Ureter (tissue), 1 donor: ENCODE data around the gene RPS6KA2. TPM values are rescaled to one million over a fixed set of nuclear protein-coding genes. Genes with fewer than 3 reads are reported as not detected.
A peak's percentile ranks its signal among the peaks of the same experiment; 100 is the strongest.
"Not testable (repeated sequence)": the region's sequence is repeated elsewhere in the genome, so short reads cannot be mapped to it uniquely, and the experiment has no call there.

ENCODE experiments used
- DNase-seq: peaks from one replicate; pipeline ENCODE4 v3.0.0-alpha.2; 2020; ENCODE audit warnings: low spot score
- total RNA-seq: library from RNA; stranded (reverse); gene quantifications from one replicate; pipeline ENCODE4 v1.2.4, GENCODE V29; 2023
- donor health status: DM: yes; HTN: yes; CAD: no.

Gene RPS6KA2
- total RNA-seq, 1 donor from 2014 or later: 85.3 TPM

DNA sequence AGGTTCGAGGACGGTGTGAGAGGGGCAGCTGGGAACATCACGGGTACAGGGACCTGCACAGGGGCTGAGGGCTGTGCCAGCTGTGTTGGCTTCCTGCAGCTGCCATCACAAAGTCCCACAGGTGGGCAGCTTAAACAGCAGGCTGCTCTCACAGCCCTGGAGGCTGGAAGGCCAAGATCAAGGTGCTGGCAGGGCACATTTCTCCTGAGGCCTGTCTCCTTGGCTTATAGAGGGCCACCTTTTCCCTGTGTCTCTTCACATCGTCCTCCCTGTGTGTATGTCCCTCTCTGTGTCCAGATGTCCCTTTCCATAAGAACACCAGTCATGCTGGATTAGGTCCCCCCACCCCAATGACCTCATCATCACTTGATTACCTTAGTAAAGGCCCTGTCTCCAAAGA is 229.2 kb downstream of the RPS6KA2 start:
- DNase-seq: no peak

DNA sequence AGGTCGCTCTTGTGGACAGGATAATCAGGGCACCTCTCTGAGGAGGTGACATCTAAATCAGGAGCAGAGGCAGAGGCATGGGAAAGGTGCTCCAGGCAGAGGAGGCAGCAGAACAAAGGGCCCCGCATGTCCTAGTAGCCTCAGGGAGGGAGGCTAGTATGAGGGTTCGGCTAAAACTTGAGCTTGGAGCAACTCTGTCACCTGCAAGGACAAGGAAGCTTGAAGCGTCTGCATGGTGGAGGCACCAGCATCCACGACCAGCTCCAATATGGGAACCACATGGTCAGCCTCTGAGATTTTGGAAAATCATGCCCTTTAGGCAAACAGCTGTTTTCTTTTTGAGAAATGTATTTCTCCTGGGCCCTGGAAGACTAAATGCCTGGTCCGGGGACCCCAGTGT is 231.3 kb downstream of the RPS6KA2 start:
- no peak for DNase-seq

DNA sequence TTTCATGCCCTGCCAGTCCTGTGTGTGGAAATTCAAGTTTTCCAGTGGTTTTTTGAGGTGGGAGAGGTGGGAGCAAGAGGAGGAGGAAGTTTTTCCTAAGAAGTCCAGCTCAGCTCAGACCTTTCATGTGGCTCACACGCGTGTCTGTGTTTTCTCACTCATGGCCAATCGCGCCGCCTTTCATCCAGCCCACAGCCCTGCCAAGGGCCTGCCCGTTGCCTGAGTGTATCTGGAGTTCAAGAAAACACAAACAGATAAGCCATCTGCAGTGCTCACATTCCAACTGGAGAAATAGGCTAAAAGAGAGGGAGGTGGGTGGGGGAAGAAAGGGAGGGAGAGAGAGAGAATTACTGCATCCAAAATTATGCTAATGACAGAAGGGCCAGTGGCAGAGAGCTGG is 231.7 kb downstream of the RPS6KA2 start:
- no peak for DNase-seq

DNA sequence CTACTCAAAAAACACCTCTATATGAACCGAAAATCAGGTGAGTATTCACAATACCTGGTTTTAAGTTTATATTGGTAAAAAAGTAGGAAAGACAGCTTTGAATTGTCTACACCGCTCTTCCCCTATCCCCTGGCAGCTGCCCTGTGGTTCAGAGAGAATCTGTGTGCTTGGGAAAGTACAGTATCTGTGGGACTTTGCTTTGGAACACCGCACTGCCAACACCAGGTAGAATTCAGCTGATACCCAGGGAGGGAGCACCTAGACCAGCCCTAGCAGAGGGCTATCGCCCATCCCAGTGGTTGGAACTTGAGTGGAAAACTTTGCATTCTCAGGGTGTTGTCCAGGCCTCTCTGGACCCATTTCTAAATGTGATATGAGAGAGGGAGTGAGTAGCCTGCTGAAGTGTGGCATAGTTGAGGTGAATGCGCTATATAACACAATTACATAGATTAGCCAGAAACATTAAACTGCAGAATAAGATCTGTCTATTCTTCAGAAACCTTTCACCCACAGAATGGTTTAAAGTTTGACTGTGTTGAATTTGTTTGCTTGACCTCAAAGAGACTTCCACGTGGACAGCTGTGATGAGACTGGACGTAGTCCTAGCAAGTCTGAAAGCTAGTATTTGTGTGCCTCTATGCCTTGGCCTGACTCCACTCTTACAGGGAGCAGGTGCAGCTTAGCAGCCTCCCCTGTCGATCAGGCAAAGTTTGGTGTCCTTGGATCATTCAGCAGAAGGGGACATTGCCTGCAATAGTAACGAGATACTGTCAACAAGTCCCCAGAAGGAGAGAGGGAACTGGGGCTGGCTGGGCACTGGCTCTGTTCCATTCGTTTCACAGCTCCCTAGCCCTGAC is 232.8 kb downstream of the RPS6KA2 start:
- DNase-seq: no peak

DNA sequence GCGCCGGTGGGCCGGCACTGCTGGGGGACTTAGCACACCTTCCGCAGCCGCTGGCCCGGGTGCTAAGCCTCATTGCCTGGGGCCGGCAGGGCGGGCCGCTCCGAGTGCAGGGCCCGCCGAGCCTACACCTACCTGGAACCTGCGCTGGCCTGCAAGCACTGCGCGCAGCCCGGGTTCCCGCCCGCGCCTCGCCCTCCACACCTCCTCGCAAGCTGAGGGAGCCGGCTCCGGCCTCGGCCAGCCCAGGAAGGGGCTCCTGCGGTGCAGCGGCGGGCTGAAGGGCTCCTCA is 233.6 kb downstream of the RPS6KA2 start:
- no peak for DNase-seq

DNA sequence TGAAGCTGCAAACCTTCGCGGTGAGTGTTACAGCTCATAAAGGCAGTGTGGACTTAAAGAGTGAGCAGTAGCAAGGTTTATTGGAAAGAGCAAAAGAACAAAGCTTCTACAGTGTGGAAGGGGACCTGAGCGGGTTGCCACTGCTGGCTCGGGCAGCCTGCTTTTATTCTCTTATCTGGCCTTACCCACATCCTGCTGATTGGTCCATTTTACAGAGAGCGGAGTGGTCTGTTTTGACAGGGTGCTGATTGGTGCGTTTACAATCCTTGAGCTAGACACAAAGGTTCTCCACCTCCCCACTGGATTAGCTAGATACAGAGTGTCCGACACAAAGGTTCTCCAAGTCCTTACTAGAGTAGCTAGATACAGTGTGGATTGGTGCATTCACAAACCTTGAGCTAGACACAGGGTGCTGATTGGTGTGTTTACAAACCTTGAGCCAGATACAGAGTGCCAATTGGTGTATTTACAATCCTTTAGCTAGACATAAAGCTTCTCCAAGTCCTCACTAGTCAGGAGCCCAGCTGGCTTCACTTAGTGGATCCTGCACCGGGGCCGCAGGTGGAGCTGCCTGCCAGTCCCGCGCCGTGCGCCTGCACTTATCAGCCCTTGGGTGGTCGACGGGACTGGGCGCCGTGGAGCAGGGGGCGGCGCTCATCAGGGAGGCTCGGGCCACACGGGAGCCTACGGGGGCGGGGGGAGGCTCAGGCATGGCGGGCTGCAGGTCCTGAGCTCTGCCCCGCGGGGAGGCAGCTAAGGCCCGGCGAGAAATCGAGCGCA is 234.1 kb downstream of the RPS6KA2 start:
- DNase-seq: not testable (repeated sequence)

DNA sequence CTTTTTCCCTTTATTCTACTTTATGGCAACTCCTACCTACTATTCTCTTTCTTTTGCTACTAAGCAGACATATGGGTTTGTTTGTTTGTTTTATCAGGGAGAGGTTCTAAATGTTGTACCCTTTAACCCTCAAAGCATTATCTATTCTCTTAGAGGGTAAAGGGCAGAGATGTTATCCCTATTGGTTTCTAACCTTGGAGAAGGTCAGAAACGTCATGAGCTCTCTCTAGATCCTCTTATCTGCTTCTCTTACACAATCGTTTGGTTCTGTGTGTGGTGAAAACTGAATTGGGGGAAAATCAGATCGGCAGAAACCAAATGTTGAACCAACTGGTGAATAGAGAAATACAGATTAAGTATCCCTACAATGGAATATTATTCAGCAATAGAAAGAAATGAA is 237.9 kb downstream of the RPS6KA2 start:
- no peak for DNase-seq

DNA sequence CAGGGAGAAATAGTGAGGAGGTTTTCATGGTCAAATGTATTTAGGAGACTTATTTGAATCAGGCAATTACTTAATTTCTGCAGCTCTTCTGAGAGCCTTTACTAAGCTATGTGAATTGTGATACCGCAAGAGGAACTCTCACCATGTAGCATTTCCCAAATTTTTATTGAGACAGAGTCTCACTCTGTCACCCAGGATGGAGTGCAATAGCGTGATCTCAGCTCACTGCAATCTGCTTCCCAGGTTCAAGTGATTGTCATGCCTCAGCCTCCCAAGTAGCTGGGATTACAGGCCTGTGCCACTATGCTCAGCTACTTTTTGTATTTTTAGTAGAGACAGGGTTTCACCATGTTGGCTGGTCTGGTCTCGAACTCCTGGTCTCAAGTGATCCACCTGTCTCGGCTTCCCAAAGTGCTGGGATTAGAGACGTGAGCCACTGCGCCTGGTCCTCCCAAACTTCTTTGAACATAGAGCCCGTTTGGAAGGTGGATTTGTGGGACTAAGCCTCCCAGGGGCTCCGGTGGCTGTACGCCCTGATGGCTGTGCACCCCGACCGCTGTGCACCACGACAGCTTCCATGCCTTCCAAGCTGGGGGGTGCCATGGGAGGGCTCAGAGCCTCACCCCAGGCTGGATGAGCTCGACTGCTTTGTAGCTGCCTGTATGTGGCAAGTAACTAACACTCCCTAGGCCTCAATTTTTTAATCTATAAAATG is 238.6 kb downstream of the RPS6KA2 start:
- no peak for DNase-seq

DNA sequence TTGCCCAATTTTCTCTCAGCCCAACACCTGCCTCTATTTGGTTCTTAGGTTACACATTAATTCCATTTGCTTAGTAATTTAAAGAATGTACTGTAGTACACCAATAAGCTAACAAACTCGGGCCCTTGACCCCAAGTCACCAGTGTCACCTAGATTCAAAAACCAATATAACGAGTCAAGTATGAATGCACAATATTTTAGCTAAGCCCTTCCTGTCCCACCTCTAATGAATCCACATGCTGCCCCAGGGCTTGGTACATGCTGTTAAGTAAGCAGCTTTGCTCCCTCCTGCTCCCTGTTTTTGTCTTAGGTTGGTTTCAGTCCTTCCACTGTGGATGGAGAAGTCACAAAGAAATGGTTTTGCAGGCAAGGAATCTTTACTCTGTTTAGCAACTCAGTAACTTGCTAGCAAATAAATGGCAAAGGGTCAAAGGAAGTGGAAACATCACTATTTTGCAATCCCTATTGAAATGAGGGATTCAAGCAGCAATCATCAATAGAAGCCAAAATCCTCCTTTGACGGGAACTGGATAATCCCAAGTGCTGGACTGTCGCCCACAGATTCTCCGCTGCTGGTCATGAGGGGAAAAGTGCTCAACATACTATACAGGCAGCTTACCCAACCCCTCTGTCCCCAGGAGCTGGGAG is 239.3 kb downstream of the RPS6KA2 start:
- DNase-seq: no peak

DNA sequence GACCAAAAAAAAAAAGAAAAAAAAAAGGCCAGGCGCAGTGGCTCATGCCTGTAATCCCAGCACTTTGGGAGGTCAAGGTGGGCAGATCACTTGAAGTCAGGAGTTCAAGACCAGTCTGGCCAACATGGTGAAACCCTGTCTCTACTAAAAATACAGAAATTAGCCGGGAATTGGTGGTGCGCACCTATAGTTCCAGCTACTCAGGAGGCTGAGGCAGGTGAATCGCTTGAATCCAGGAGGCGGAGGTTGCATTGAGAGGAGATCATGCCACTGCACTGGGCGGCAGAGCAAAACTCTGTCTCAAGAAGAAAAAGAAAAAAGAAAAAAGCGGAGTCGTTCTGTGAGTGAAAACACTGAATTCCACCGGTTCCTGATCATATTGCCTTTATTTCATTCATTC is 240.0 kb downstream of the RPS6KA2 start:
- DNase-seq: not testable (repeated sequence)

DNA sequence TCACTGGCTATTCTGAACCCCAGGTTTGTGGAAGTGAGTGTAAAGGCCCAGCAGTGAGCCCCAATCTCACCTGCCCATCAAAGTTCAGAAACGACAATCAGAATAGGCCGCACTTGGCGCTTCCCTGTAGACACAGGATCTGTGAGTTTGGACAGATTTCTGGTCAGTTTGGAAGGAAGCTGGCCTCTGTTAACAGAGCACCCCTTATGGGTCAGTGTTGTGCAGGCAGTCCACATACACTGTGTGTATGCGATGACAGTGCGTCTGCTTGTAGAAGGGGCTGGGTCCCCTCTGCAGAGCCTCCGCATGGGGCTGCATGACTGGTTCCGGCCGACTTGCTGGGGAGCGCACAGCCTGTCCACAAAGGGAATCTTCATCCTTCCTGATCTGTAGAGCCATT is 240.9 kb downstream of the RPS6KA2 start:
- DNase-seq: no peak

DNA sequence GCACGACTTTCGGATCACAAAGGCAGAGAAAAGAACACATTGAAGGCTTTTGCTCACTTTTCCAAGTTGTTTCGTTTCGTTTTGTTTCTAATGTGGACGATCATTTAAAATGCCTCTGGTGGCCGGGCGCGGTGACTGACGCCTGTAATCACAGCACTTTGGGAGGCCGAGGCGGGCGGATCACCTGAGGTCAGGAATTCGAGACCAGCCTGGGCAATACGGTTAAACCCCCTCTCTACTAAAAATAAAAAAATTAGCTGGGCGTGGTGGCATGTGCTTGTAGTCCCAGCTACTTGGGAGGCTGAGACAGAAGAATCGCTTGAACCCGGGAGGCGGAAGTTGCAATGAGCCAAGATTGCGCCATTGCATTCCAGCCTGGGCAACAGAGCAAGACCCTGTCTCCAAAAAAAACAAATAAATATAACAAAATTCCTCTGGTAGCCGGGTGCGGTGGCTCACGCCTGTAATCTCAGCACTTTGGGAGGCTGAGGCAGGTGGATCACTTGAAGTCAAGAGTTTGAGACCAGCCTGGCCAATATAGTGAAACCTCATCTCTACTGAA is 243.2 kb downstream of the RPS6KA2 start:
- not testable (repeated sequence) for DNase-seq

DNA sequence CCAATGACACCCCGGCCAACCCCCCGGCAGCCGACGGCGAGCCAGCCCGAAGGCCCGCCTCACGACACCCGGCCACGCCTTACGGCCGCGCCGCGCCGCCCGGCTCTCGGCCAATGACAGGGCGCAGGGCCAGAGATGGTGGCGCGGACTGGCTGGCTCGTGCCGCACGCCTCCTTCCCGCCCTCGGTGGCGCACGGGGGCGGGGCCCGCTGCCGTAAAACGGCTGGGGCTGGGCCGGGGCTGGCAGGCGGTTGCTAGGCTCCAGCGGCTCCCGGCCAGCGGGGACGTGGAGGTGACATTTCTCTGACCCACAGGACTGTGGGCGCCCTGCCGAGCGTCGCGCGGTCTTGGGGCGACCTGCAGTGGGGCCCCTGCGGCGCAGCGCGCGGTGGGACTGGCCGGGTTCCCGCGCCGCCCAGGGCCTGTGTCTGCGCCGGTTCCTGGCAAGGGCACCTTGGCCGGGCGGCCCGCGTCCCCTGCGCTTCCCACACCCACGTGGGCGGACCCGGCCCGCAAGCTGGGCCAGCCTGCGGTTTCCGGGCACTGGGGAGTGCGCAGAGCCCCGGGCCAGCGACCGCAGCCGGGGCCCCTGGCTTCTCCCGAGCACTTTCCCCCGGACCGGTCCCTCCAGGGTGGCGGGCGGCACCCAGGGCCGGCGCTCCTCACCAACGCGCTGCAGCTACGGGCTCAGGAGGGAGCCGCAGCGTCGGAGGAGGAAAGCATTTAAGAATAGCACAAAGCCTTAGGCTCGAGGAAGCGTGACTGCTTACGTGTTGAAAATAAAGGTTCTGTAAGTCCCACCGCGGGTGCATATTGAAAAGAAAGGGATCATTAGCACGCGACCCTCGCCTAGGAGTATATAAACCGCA is 243.9 kb downstream of the RPS6KA2 start, which contains the start of gene MPC1:
MPC1 (minus strand) TSS at position 8 of the 869 bp plus-strand sequence. CDS start 64 bp downstream, outside the sequence.
- peak; percentile 96 for DNase-seq

DNA sequence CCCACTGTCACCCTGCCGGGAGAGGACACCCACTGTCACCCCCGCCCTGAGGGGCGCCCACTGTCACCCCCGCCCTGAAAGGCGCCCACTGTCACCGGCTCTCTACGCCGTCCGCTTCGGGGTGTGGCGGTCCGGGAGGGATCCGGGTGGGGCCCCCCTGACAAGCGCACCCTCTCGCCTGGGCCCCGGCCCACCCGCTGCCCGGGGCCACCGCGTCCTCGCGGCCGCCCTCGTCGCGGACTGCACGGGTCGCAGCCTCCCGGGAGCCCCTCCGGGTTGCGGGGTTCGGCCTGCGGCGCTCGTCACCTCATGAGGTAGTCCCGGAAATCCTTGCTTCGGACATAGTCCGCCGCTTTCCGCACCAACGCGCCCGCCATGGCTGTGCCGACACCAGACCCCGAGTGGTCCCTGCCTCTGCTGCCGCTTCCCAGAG is 244.5 kb downstream of the RPS6KA2 start:
- DNase-seq: peak; percentile 54

DNA sequence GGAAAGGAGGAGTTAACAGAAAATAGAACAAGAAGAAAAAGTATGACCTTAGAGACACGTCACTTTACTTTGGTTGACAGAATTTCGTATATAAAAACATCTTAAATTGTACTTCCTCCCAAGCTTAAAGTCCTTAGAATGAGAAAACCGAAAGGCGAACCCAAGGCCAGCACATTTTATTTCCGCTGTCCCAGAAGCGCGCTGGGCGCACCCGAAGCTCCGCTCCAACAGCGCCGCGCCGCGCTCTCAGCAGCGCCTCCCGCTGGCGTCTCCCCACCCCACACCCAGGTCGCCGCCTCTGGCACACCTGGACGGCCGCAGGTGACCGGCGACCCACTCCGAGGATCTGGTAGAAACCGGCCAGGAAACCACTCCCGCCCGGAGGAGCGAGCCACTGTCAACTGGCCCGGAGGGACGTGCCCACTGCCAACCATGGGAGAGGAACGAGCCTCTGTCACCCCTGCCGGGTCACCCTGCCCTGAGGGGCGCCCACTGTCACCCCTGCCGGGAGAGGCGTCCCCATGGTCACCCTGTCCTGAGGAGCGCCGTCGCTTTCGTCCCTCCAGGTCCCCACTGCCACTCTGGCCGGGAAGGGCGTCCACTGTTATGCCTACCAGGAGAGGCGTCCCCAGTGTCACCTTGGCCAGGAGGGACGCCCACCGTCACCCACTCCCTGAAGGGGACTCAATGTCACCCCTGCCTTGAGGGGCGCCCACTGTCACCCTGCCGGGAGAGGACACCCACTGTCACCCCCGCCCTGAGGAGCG is 245.1 kb downstream of the RPS6KA2 start:
- DNase-seq: peak; percentile 87

DNA sequence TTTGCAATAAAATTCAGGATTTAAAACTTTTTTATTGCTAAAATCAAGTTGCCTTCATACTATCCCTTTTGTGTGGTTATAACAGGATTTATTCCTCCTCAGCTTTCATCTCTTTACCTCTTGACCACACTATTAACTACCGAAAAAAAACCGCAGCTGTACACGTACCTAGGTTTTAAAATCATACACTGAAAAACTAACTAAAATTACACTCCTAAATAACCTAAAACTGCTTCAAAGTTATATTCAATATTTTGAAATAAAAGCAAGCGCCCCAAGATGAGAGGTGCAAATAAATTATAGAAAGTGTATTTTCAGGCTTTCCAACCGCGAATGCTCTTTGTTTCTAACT is 245.7 kb downstream of the RPS6KA2 start:
- no peak for DNase-seq

DNA sequence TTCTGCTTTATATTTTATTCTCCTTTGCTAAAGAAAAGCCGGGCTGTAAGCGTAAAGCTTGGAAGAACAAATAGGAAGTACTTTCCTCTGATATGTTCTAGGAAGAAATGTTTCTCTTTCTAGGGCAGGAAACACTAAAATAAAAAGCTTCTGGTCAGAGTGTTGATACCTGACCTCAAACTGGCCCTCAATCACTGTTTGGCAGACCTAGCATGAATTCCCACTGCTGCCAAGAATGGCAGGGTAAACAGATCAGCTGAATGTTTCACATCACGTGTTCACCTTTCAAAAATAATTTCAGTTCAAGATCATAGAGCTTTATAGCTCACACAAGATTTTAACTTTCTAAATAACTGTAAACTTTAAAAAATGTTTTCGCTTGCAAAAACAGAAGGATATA is 247.3 kb downstream of the RPS6KA2 start:
- DNase-seq: no peak

DNA sequence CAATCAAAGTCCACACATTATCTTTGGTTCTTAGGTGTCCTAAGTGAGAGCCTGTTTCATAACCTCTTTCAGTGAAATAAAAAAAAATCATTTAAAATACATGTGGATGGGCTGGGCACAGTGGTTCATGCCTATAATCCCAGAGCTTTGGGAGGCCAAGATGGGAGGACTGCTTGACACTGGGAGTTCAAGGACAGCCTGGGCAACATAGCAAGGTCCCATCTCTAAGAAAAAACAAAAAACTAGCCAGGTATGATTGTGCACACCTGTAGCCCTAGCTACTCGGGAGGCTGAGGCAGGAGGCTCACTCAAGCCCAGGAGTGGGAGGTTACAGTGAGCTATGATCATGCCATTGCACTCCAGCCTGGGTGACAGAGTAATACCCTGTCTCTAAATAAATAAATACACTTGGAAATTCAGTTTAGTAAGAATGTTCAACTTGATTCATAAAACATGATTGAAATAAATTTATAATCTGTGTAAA is 247.9 kb downstream of the RPS6KA2 start:
- DNase-seq: no peak

DNA sequence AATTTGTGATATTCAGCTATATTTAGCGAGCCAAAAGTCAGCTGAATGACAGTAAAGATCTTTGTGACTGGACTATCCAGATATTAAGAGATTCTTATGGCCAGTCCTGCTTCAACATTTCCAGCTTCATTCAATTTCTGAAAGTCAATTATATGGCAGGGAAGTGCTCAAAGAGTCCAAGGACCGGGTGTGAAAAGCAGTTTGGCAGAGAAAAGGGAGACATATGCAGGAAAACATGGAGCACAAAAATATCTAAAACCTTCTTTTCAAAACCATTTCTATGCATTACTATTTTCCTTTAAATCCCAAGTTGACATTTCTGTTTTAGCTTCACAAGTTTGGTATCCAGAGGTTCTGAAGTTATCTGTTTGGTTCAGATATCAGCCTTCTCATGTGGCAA is 249.3 kb downstream of the RPS6KA2 start:
- no peak for DNase-seq

DNA sequence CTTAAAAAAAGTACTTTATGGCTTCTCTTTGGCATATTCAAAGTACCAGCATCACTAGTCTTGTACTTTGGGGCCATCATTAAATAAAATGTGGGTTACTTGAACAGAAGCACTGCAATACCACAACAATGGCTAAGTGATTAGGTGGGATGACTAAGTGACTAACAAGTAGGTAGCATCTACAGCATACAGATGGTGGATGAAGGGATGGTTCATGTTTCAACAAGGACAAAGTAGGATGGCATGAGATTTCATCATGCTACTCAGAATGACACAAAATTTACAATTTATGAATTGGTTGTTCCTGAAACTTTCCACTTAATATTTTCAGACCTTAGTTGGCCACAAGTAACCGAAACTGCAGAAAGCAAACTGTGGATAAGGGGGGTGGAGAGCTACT is 252.0 kb downstream of the RPS6KA2 start:
- no peak for DNase-seq
